Measurements from ENCODE around the gene CDC5L.
A peak's percentile ranks its signal among the peaks of the same experiment; 100 is the strongest.

The CDC5L gene

DNA sequence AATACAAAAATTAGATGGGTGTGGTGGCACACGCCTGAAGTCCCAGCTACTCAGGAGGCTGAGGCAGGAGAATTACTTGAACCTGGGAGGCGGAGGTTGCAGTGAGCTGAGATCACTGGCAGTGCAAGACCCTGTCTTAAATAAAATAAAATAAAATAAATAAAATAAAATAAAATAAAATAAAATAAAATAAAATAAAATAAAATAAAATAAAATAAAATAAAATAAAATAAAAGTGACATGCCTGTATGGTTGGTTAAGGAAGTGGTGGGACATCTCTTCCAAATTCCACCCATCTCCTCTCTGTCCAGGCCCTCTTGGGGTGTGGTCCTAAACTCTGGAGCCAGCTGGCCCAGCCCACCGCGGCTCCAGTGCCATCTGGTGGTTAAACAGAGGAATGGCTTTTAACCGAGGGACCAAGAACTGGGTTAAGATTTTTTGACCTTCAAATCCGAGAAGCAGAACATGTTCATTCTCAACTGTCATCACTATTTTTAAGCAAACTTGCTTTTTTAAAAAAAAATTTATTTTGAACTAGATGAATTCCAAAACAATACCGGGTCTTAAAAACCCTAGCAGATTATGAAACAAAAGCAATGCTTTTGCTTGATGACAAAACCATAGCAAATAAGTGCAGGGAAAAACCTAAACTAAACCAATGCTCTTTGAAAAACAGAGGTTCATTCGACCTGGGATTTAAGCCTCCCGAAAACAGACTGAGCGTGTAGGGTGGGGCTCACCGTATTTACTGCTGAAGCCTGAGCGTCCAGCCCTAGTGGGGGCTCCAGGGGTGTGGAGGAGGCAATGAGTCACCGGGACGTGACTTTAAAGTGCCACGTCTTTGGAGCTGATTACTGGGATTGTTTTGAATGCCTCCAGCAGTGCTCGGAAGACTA lies 68.8 kb downstream of the CDC5L start:
- DNase-seq: peak; percentile 4

DNA sequence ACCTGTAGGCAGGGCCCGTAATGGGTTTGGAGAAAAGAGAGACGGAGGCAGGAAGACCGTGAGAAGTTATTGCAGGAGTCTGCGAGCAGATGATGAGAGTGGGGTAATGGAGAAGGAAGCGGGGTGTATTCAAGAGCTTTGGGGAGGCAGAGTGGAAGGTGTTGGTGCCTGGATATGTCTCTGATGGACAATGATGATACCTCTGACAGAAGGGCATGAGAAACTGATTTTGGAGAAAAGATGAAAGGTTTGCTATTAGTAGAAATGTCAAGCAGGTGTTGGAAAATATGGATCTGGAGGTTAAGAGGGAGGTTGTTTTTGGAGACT lies 69.4 kb downstream of the CDC5L start:
- no peak for DNase-seq

DNA sequence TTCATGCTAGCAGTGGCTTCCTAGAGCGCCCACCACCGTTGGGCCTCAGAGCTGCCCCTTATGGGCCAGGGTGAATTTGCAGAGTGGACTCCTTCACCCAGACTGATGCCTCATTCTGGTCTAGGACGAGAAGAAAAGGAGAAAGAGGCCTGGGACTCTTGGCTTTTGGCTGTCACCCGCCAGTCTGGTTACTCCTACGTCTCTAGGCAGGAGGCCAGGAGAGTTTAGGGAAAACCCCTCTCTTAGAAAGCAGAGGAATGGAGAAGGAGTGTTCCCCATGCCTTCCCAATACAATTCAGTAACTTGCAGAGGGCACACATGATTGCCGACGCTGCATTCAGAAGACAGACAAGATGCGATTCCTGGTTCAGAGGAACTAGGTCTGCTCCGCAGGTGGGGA lies 70.1 kb downstream of the CDC5L start:
- no peak for DNase-seq

DNA sequence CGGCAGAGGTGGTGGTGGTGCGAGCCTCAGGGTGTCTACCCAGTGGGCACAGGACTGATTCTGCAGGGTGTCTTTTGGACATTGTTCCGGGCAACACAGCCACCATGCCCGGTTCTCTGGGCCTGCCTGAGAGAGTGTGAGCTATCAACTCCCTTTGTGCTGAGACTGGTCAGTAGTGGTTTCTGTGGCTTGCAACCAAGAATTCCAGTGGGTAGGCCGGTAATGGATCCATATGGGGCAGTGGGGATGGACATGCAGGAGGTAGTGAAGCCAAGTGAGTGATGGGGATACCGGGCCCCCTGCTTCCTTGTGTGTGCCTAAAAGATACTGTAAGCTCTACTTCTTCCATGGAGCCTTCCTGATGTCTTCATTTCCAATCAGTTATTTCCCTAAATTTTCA lies 71.0 kb downstream of the CDC5L start:
- DNase-seq: no peak

DNA sequence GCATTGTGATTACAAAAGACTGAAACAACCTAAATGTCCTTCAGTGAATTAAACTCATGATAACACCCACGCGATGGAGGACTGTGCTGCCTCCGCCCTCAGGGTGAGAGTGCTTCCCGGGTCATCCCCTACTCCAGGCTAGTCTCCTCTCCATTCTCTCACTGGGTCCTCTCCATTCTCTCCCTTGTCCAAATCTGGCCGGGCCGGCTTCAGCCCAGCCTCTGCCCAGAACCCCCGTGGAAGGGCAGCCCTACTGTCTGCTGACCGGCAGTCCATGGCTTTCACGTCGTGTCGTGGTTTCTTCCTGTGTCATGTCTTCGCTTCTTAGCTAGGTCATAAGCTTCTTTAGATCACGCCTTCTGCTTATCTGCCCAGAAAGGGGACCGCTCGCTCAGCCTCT lies 74.8 kb downstream of the CDC5L start:
- no peak for DNase-seq

DNA sequence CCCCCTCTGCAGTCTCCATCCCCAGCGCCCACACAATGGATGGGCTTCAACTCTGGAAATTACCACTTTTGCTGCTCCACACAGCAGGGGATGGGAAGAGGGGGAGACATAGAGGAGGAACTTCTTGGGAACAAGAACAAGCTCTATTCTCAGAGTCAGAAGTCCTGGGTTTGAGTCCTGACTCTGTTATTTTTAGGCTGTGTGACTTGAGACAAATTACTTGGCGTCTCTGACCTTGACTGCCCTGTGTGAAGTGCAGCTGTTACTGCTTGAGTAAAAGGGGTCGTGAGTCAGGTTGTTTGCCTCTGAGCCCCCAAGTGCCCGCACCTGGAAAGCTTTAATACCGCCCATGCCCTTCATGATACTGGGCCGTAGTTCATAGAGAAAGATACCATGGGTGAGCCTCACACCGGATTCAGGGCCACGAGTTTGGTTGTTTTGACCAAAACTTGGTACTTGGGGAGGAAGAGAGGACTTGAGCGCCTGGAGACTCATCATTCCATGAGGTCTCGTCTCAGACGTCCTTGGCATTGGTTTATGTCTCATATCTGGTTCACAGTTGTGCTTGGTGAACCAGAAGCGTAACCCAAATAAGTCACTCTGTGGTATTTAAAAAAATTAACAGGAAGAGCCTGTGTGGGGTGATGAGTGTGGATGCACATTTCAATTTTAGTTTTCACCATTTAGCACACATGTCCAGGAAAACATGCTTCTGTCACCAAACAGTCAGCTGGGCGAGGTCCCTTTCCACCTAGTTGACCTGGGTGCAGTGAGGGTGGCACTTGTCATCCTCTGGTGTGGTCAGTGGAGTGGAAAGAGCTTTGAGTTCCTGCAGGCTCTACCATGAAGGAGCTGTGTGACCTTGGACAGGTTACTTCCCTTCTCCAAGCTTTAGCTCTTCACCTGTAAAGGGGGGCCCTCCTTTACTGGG lies 75.6 kb downstream of the CDC5L start:
- DNase-seq: peak; percentile 2

DNA sequence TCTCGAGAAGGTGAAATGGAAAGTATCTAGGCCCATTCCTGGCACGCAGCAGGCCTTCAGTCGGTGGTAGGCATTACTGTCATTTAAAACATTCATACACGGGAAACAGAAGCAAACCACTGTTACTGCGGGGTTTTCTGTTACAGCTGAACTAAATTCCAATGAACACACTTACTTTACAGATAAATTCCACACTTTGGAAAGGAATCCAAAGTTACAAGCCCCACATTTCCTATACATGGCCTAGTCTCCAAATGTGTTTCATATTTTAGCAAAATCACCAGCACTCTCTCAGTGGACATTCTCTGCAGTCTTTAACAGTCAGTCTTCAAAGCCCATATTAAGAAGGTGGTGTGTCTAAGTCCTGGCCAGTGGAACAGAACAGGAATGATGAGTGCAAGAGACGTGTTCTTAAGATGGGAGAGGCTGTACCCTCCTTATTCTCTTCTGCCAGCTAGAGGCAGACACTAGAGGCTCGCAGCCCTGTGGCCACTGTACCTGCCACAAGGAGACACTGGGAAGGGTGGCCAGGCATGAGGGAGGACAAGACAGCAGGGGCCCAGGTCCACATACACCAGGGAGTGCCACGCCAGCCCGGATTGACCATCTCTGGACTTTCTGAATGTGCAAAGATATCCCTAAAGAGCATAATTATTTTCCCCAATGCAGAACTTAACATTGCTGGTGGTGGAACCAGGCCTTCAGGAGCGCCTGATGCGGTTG lies 76.4 kb downstream of the CDC5L start:
- DNase-seq: no peak

DNA sequence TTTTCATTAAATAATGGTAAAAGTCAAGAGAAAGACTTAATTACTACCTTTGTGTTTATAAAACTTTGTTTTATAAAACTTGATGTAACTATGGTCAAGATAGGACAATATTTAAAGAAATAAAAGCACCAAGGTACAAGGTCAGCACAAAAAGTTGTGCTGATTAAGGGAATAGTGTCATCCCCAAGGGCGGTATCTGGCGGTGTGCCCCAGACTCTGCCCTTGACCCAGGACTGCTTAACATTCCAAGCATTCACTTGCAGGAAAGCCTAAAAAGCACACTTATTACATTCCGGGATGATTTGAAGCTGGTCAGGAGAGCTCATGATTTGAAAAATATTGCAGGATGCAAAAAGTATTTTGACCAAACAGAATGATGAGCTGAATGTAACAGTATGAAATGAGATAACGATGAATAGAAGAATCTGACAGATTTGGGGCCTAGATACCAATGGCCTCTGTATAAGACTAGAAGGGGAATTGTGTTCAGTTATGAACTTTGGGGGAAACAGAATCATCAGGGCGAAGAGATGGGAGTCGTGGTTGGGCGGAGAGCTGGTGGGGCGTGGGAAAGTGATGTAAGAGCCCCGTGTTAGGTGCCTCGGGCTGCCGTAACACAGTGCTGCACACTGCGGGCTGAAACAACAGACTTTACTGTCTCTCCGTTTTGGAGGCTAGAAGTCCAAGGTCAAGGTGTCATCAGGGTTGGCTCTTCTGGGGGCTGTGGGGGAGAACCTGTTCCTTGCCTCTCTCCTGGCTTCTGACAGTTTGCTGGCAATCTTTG lies 77.2 kb downstream of the CDC5L start:
- DNase-seq: no peak

DNA sequence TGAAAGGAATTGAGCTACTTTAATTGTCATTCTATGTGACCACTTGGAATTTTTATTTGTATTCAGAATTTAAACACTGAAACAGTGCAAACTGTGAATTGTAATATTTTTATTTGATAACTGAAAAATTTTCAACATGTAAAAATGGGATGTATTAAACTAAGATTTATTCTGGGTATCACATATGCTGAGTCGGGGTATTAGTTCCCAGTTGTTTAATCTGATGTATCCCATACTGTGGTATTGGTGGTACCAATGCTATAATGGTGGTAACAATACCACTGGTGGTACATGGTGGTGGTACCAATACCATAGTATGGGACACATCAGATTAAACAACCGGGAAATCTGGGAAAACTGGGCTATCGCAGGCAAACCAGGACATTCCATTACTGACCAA lies 79.4 kb downstream of the CDC5L start:
- no peak for DNase-seq

DNA sequence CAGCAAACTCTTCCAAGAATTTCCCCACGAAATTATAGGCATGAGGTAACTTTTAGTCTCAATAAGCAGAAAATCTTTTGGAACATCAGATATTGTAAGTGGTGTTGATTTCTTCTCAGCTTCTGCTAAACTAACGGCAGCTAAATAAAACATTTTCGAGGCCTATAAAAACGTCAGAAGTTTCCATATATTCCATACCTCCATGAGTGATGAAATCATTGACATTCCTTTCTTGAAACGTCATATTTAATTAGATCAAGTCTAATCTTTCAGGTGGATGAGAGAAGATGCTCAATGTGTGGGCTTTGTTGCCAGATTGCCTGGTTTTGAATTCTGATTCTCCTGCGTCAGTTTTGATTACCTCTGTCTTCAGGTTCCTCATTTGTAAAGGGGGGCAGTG lies 81.3 kb downstream of the CDC5L start:
- DNase-seq: no peak

DNA sequence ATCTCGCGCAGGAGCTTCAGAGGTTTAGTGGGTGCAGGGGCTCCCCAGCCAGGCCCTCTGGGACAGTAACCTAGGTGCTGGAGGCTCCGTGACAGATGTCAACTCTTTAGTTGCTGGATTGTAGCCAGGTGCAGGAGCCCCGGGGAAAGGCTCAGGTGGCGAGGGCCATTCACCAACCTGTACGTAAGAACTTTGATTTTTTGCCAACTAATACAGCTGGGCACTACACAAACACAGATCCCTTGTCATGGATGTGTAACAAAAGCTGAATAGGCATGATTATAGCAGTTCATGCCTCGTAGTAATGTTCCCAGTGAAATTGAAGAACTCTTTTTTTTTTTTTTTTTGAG lies 82.6 kb downstream of the CDC5L start:
- DNase-seq: no peak

DNA sequence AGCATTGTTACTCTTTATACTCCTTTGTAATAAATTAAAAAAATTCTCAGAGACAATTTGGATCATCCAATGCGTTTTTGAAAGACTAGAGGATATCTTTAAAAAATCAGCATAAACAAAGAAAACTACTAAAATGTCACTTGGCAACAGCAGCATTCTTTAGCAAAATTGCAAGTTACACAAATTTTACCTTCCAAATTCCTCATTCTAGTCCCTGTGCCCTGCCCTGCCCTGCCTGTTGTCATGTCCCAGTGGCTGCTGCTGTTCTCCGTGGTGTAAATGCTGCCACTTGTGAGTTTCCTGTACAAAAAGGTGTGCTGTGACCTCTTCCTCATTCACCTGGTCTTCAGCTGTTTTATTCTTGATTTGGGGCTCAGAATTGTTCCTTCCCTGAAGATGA lies 83.2 kb downstream of the CDC5L start:
- DNase-seq: no peak

DNA sequence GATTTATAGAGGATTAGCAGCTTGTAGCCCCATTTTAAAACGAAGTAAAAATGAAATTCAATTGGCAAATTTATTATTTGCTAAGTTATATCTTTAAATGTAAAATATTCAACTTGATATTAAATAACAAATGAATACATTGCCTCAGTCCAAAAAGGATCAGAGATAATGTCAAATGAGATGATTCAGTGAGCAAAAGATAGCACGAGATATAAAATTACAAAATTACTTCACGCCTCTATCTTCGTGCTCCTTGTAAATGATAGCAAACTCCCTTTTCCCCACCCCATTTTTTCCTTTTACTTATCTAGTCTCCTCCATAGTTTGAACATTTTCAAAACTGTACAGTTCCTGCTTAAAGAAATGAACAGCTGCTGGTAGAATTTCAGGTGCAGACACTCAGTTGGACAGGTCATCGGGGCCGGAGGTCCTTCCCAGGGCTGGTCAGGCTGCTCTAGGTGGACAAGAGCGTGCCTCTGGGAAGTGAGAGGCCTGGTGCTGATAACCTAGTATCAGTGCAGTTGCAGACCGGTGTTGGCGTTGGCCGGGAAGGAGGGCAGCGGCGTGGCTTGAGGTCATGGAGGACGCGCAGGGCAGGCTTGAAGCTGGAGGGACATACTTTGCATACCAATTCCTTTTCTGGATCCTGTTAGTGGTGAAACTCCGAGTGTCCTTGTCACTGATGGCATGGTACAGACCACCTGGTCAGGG lies 83.9 kb downstream of the CDC5L start:
- DNase-seq: no peak

DNA sequence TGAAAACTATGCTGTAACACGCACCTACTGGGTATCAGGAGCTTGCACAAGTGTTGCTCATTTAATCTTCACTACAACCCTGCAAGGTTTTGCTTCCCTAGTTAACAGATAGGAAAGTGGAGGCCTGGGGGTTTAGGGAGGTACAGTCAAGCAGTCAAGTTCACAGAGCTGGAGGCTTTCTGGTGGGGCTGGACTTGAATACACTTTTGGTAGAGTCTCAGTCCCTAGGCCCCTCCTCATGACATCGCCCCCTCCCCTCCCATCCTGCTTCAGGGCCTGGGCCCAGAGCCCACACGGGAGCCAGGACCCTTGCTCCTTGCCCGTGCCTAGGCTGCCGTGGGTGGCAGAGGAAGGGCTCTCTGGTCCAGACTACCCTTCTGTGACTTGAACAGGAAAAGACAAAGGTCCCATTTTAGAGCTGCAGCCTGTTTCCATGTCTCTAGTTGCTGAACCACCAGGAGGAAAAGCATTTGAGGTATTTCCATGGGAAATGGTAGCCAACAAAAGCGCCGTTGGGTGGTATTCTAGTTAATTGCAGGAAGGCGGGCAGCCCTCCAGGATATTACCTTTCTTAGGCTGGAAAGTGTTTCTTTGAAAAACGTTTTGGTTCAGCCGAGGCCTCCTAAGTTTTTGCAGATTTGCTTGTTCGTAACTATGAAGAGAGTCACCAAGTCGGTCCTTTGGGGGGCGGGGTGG lies 84.9 kb downstream of the CDC5L start:
- DNase-seq: no peak

DNA sequence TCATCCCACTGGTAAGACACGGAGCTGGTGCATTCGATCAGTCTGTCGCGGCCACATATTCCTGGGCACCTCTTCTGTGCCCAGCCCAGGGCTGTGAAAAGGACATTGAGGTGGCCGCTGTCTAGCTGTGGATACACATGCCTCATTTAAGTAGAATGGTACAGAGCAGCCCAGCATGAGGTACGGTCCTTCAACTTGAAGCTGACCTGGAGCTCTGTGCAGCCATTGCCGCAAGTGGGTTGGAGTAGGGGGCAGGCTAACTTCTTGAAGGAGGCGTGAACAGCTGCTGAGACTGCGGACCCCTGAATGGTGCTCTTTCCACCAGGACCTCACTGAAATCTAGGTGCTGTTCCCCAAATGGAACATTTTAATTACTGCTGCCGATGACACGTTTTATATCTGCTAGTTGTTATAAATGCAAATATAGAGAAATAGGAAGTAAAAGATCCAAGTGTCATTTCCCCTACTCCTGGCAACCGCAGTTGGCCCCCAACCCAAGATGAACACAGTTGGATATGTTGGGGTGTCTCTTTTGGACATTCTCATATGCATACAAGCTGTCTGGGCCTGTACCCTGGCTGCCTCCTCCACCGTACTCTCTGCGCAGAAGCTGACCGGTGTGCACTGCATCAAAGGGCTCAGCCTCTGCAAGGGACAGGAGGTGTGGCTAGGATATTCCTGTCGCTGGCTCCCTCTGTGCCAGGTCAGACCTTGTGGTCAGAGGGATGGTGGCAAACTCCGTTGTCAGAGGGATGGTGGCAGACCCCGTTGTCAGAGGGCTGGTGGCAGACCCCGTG lies 86.1 kb downstream of the CDC5L start:
- no peak for DNase-seq

DNA sequence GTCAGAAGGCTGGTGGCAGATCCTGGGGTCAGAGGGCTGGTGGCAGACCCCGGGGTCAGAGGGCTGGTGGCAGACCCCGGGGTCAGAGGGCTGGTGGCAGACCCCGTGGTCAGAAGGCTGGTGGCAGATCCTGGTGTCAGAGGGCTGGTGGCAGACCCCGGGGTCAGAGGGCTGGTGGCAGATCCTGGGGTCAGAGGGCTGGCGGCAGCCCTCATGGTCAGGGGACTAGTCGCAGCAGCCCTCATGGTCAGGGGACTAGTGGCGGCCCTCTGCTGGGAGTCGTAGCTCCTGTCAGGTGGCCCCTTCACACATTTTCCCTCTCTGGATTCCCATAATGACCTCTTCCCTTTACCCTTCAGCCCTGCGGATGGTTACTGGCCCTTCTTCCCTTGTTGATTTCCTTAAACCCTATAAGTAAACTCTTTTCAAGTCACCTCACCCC lies 86.7 kb downstream of the CDC5L start:
- DNase-seq: no peak

DNA sequence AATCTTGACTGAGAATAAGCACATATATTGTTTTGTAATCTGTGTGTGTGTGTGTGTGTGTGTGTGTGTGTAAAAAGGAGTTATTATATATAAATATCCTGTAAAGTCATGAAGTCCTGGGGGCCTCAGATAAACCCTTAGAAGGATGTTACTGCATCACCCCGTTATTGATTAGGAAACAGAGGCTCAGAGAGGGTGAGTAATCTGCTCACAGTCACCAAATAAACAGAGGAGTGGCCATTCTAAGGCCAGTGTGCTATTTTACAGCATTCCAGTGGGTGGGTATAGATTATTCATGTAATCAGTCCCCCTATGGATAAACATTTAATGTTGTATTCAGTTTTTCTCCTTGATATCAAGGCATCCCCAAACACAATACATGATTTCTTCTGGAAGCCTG lies 87.1 kb downstream of the CDC5L start:
- DNase-seq: no peak

DNA sequence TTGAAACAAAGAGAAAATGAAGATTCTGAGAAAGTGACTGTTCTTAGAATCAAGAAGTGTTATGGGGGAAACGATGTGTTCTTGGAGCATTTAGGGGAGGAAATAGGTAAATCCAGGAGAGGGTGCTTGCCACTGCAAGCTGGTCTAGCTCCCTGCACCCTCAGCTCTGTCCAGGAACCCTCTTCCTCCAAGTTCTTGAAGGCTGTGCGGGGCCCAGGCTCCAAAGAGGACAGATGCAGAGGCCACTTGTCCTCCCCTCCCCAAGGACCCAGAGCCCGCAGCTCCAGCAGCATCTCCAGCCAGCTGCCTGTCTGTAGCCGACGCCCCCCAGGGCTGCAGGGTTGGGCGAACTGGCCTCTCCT lies 87.9 kb downstream of the CDC5L start:
- DNase-seq: no peak

DNA sequence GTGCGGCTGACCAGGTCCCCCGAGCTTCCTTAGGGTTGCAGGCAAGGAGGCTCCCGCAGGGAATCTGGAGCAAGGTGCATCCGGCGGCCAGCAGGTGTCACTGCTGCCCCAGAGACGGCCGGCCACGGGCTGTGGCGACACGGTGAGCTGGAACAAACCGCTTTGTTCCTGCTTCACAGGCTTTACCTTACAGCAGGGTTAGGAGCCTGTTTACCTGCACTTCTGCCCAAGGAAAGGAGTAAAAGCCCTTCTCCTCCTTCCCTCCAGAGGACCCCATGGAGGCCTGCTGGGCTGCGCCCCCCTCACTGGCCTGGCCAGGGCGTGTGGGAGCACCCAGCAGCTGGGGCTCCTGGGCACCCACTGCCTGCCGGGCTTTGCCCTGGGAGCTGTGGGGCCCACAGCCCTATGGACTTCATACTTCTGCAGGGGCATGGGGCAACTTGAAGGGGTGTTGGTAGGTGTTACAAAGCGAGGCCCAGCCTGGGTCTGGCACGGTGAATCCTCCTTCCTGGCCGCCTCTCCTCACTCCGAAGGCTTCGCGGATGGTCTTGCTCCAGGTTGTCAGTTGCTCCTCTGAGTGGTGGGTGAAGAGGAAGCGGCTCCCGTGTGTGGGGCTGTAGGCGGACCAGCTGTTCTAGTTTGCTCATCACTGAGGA lies 88.4 kb downstream of the CDC5L start:
- DNase-seq: peak; percentile 53

DNA sequence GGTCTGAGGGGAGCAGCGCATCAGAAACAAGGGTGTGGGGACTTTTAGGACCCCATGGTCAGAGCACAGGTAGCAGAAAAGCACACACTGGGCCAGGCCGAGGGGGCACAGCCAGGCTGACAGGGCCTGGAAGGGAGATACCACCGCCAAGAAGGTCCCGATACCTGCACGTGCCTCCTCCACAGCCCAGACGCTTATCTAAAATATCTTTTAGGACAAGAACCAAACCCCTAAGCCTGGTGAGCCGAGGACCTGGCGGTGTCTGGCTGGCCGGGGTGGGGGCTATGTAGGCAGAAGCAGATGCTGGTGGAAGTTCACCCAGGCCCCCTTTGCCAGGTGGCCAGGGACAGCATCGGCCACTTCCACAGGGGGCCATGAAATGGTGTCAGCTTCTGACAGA lies 89.3 kb downstream of the CDC5L start:
- no peak for DNase-seq
